Measurements from ENCODE around the gene LIN7C.

The LIN7C gene

DNA sequence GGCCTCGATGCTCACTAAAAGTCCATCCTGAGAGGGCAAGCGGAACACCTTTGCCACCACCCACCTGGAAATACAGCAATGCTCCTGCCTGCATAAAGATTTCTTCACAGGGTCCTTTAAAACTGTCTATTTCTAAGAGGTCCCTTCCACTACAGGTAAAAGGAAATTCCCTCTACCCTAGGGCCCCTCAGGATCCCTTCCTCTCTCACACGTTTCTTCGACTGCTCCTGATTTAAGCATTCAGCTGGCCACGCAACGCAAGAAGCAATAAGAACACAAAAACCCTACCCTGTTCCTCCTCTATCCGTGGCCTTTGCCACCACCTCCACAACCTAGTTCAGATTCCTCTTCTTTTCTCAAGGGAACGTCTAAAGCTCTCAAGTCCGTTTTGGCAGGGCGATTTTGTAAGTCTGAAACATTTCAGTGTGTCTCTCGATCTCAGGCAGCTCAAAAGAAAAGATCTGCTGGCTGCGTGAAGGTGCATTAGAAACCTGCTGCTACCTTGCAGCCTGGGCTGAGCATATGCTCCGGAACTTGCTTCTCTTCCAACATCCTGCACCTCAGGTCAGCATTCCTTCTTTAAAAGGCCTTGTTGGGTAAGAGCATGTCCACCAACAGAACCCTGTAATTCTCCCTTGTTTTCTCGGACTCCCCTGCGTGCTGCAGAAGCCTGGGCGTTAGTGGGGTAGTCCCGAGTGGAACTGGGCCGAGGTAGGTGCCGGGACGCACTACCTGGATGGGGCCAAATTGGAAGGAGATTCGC, 35.6 kb downstream of the LIN7C start:
- DNase-seq (ENCODE audit: low read depth in 2 of 3, low spot score in 2 of 3): no peak

DNA sequence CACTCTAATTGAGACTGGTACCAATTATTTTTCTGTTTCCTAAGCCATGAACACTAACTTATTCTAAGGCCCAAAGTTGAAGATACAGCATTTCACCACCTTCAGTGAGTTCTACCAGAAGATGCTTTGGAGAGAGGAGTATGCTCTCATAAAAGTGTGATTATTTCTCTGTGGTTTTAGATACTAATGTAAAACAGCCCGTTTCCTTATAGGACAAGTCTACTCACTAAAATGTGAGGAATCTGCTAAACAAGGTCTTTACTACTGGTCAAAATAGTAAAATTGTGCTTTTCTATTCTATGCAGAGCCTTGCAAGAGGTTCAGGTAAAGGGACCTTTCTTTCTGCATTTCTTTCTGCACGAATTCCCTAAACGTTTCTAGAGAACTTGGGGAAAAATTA, 36.4 kb downstream of the LIN7C start:
- DNase-seq (ENCODE audit: low read depth in 2 of 3, low spot score in 2 of 3): no peak

- DNase-seq (ENCODE audit: low read depth in 2 of 3, low spot score in 2 of 3): no peak
Measured at GRCh38 chr11:27468995-27469695, 37.4 kb downstream of the LIN7C start.

- no peak for DNase-seq (ENCODE audit: low read depth in 2 of 3, low spot score in 2 of 3)
Measured at GRCh38 chr11:27468209-27468994, 38.2 kb downstream of the LIN7C start.

DNA sequence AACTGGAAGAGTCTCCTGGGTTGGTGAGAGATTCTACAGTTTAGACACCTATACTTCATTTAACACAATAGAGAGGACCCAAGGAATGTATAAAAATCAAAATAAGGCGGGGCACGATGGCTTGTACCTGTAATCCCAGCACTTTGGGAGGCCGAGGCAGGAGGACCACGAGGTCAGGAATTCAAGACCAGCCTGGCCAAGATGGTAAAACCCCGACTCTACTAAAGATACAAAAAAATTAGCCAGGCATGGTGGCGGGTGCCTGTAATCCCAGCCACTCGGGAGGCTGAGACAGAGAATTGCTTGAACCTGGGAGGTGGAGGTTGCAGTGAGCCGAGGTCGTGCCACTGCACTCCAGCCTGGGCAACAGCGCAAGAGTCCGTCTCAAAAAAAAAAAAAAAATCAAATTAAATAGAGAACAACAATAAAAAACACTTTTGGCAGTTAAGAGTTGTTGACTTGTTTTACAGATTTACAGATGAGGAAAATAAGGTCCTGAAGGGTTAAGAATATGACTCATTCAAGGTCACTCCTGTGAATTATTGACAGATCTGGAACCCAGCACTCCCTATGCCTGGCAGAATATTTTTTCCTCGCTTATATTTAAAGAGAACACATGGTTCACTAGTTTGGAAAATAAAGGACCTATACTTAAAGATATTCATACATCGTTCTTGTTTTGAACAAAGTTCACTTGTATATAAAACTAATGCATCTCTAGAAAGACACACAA, 39.2 kb downstream of the LIN7C start:
- DNase-seq (ENCODE audit: low read depth in 2 of 3, low spot score in 2 of 3): no peak

GRCh38 chr11:27466363-27466762, 40.2 kb downstream of the LIN7C start:
- DNase-seq (ENCODE audit: low read depth in 2 of 3, low spot score in 2 of 3): no peak

DNA sequence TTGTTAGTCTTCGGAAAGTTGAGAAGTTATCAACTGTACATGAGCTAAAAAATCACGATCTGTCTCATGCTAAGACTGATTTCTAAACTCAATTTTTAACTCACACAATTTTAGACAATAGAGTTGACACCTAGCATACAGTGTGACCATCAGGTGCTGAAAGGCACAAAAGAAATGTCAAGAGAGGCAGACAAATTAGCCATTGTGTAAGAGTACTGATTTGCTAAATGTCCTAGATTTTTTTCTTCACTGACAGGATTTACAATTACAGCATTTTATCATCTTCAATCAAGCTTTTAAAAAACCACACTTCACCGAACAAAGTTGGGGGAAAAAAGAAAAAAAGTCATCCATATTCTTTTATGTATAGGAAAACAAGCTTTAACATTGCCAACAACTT, 40.9 kb downstream of the LIN7C start:
- DNase-seq (ENCODE audit: low read depth in 2 of 3, low spot score in 2 of 3): no peak

GRCh38 chr11:27464909-27465308, 41.7 kb downstream of the LIN7C start:
- DNase-seq (ENCODE audit: low read depth in 2 of 3, low spot score in 2 of 3): no peak

DNA sequence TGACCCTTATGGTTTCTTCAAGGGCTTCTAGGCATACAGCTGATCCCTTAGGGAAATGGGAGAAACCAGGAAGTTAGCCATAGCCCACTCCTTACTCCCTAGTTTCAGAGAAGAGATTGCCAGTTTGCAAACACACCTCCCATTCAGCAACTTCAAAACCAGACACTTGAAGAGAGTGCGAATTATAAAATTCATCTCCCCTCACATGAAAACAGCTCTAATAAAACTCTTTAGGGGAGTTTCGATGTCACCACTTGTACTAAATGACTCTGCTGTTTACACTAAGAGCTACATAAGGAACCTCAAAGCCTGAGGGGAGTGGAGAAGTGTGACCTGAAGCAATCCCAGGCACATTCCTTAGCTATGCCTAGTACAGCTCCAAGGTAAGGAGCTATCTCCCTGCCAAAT, 42.3 kb downstream of the LIN7C start:
- DNase-seq (ENCODE audit: low read depth in 2 of 3, low spot score in 2 of 3): no peak

- no peak for DNase-seq (ENCODE audit: low read depth in 2 of 3, low spot score in 2 of 3)
Measured at GRCh38 chr11:27462543-27462942, 44.0 kb downstream of the LIN7C start.

DNA sequence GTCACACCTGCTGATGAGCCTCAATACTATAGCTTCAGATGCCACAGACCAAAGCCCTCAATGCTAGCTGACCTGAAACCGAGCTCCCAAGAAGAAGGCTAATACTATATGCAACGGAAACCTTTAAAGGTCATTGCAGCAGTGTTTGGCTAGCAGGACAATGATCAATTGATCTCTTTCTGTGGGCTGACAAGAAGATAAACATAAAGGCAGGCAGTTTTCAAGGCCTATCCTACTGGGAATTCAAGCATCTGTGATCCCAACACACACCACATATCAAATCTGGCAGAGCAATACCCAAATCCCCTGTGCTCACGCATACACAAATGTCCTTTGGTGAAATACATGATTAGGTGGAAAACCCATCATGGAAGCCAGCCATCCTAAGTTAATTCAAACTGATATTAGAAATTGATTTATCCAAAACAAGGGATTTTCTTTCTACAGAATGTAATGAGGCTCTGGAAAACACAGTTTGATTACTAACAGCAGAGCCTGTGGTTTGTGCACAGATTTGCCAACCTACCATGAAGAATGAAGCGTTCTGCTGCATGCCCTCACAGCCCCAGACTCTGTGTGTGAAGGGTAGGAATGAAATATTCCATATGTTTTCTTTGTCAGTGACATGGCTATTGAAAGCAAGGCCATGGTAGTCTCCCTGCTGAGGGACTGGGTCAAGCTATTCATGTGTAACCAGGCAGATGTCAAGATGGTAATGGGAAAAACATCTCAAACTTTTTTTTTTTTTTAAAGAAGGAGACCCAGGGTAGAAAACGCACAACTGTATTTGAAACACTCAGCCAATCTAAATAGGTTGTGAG, 46.2 kb downstream of the LIN7C start:
- no peak for DNase-seq (ENCODE audit: low read depth in 2 of 3, low spot score in 2 of 3)

DNA sequence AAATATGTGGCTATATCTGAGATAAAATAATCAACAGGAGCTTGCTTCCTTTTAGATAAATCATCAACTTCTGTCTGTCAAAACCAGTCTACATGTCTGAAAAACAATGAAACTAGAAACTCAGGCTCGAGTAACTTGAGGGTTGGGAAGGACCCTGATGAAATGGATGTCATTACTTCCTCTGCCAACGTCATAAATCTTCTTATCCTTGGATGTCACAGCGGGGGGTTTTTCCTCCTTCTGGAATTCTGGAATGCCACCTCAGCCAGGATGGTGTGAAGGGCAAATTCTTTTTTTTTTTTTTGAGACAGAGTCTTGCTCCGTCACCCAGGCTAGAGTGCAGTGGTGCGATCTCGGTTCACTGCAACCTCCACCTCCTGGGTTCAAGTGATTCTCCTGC, 47.4 kb downstream of the LIN7C start:
- no peak for DNase-seq (ENCODE audit: low read depth in 2 of 3, low spot score in 2 of 3)

DNA sequence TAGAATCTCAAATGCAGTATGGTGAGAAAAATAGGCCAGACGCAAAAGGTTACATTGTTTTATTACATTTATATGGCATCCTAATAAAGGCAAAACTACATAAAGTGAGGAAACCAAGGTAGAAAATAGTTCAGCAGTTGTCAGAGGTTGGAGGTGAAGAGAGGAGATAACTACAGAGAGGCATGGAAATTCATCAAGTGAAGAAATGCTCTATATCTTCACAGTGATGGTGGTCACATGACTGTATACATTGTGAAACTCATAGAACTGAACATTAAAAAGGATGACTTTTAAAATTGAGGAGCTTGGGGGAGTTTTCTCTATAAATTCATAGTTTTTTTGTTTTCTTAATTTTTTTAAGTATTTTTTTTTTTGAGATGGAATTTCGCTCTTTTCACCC, 48.4 kb downstream of the LIN7C start:
- DNase-seq (ENCODE audit: low read depth in 2 of 3, low spot score in 2 of 3): no peak

DNA sequence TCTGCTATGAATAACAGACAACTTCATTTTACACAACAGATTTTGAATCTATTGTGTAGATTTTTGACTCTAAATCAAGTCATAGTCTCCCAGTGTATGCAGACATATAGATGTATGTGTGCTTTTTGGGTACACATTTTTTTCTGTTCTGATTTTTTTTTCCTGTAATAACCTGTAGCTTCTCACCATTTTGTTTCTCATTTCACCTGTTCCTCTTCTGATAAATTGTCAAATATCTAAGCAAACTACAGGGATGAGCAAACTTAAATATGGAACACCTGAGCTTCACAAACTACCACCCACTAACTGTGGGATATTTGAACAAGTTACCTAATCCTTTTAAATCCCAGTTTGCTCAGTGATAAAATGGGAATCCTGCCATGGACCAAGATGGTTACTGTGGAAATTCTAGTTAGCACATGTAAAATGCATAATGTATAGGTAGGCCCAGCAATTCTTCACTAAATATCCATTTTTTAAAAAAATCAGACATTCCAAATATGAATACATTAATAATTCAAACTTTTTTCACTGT, 49.7 kb downstream of the LIN7C start:
- DNase-seq (ENCODE audit: low read depth in 2 of 3, low spot score in 2 of 3): no peak

GRCh38 chr11:27456140-27456794, 50.3 kb downstream of the LIN7C start:
- no peak for DNase-seq (ENCODE audit: low read depth in 2 of 3, low spot score in 2 of 3)

DNA sequence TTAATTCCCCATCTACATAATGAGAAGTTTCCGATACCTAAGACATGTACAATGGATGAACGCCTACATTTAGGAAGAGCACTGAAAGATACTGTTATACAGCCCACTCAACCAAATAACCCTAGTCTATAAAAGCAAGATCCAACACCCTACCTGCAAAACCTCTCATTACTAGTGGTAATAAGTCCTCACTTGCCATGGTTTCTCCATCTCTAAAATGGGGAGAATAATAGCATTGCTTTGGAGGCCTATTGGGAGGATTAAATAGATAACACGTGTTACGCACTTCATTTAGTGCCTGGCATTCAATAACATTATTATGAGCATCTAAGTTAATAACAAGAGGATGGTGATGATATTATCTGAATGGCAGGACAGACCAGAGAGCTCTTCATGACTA, 50.9 kb downstream of the LIN7C start:
- no peak for DNase-seq (ENCODE audit: low read depth in 2 of 3, low spot score in 2 of 3)

DNA sequence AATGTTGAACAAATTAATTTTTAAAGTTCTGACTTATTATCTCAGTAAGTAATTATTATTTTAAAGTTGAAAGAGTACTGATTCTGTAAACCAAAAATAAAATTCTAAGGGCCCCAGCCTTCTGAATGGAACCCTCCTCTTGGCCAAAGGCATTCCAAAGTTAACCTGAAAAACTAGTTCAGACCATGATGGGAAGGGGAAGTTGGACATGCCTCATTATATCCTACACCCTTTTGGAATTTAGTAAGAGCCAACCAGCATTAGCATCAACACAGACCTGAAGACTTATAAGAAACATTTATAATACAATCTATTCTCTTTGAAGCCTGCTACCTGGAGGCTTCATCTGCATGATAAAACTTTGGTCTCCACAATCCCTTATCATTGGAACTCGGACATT, 52.9 kb downstream of the LIN7C start:
- DNase-seq (ENCODE audit: low read depth in 2 of 3, low spot score in 2 of 3): no peak

- DNase-seq (ENCODE audit: low read depth in 2 of 3, low spot score in 2 of 3): no peak
Measured at GRCh38 chr11:27452147-27452546, 54.4 kb downstream of the LIN7C start.

DNA sequence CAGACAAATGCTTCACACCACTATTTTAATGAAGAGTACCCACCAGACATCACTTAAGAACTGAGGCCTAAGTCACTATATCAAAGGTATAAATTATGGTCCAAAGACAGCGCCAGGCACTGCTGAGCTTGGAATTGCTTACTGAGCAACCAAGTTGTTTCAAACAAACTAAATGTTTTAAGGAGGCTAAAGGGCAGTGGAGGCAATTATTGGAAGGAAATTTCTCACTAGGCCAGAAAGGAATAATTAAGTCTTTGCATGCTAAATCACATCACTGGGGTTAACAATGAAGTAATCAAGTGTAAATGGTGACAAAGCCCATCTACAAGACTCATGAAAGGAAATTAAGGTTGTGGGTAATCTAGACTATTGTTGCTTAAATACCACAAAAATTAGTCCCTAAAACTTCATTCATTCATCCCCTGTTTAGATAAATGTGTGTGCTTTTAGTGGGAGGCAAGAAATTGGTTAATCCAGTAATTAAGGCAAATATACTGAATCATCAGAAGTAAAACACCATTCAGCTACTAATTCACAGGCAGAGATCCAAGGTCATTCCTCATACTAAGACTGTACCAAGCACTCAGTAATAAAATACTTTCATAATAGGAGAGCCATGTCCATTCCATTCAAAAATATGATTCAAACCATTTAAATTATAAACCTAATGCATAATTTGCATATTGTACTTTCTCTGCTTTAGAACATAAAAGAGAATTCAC, 55.2 kb downstream of the LIN7C start:
- DNase-seq (ENCODE audit: low read depth in 2 of 3, low spot score in 2 of 3): no peak

Measured in activated CD8-positive, alpha-beta memory T cell treated with anti-CD3 and anti-CD28 coated beads for 48 hours (primary cell).